ENCODE data around the gene LETM1.

The LETM1 gene

DNA sequence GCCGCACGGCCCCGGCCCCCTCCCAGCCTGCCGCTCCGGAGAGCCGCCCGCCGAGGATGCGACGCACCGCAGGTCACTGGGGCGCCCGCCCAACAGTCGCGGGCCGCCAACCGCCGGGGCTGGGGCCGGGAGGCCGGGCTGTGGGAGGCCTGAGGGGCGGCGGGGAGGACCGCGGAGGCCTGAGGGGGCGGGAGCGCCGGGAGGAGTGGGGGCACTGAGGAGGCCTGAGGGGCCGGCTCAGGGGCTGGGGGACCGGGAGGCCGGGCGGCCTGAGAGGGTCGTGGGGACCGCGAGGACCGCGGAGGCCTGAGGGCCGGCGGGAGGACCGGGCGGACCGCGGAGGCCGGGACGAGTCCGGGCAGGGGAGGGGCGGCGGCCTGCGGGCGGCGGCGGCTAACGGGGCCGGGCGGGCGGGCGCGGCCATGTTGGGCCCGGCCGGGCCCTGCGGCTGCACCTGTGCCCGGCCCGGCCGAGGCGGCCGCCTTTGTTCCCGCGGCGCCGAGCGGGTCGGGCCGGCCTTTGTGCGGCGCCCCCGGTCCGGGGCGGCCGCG lies 15.6 kb upstream of the LETM1 start:
- no peak for DNase-seq

DNA sequence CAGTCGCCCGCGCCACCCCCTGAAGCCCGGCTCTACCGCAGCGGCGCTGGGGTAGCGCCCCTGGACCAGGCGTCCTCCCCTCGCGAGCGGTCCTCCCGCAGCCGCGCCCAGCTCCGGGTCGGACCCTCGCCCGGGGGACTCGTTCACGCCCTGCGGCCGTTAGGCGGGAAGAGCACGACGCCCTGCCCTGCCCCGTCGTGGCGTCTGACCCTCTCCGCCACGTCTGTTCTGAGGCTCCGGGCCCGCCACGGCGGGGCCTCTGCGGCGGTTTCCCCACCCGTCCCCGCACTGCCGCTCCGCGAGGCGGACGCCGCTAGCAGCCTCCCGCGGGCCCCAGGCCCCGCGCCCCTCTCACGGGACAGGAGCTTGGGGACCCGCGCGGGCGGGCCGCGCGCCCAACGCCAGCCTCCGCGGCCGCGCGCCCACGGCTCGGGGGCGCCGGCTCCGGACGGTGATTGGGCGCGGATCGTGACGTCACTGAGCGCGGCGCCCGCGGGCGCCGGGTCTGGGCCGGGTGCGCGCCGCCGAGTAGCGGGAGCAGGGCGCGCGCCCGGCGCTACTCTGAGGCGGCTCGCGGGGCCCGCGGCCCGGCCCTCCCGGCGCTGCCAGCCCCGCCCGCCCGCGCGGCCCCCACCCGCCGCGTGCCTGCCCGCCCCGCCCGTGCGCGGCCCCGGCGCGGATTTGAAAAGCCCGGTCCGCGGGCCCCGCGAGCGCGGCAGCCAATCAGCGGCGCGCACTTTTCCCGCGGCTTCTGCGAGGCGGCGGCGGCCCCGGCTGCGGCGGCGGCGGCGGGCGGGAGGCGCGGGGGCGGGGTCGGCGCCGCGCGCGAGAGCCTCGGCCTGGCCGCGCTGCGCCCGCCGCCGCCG lies 14.9 kb upstream of the LETM1 start, which contains the start of gene NSD2:
TSS of gene NSD2 (plus strand) at position 816 of the 866 bp plus-strand sequence. CDS start 29,262 bp downstream, outside the sequence.
- DNase-seq, result peak; percentile 91

GRCh38 chr4:1870328-1870577 lies 14.3 kb upstream of the LETM1 start:
- DNase-seq, result peak; percentile 80

- DNase-seq, result peak; percentile 26
These were observed 13.8 kb upstream of the LETM1 start for GRCh38 chr4:1869530-1870327.

- DNase-seq, result no peak
These were observed 13.0 kb upstream of the LETM1 start for GRCh38 chr4:1868912-1869311.

GRCh38 chr4:1868293-1868692 lies 12.3 kb upstream of the LETM1 start:
- DNase-seq, result no peak

DNA sequence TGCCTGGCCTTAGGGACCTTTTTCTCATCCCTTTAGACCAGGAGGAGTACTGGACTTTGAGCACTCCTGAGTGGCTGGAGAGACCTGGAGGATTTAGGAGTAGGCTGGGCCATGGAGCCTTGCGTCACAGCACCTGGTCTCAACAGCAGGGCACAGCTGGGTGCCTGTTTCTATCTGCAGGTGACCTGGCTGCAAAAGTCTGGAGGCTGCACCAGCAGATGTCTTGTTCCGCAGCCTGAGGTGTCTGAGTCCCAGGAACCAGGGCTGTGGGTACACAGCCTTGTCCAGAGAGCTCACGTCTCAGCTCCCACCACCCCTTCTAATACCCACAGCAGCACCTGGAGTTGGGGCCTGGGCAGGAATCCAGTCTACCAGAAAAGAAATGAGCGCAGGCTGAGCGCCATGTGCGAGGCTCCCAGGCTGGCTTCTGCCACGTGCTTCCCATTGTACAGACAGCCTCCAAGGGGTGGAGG lies 10.3 kb upstream of the LETM1 start:
- DNase-seq, result no peak

GRCh38 chr4:1864076-1865008 lies 8.4 kb upstream of the LETM1 start:
- DNase-seq, result no peak

DNA sequence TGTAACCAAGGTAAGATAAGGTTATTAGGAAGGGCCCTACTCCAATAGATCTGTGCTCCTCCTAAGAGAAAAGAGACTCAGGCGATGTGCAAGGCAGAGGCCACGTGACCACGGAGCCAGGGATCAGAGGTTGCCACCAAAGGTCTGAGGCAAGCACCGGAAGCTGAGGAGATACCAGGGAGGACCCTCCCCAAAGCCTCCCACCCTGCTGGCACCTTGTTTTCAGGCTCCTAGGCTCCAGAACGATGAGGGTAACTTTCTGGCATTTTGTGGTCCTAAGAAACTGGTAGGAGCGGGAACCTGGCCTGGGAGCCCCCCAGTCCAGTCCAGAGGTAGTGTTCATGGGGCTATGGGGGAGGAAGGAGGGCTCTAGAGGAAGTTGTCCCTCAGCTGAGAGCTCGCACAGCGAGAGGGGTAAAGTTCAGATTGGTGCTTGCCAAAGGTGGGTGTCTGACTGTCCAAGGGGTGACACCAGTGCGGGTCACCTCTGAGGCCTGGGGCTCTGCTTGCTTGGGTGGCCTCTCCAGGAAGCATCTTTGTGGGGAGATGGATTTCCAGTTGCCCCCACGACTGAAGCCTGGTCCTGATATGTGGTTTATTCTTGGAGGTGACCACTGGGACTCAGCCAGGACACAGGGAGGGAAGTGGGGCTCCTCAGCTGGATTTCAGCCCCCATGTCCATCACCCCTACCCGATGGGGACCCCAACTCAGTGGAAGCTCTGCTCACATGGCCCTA lies 7.5 kb upstream of the LETM1 start:
- no peak for DNase-seq

DNA sequence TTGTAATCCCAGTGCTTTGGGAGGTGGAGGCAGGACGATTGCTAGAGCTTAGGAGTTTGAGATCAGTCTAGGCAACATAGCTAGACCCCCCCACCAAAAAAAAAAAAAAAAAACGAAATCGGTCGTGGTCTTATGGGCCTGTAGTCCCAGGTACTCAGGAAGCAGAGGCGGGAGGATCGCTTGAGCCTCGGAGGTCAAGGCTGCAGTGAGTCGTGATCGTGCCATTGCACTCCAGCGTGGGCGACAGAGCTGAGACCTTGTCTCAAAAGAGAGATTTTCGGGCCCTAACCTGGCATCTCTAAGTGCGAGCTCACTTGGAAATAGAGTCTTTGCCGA lies 7.0 kb upstream of the LETM1 start:
- no peak for DNase-seq

DNA sequence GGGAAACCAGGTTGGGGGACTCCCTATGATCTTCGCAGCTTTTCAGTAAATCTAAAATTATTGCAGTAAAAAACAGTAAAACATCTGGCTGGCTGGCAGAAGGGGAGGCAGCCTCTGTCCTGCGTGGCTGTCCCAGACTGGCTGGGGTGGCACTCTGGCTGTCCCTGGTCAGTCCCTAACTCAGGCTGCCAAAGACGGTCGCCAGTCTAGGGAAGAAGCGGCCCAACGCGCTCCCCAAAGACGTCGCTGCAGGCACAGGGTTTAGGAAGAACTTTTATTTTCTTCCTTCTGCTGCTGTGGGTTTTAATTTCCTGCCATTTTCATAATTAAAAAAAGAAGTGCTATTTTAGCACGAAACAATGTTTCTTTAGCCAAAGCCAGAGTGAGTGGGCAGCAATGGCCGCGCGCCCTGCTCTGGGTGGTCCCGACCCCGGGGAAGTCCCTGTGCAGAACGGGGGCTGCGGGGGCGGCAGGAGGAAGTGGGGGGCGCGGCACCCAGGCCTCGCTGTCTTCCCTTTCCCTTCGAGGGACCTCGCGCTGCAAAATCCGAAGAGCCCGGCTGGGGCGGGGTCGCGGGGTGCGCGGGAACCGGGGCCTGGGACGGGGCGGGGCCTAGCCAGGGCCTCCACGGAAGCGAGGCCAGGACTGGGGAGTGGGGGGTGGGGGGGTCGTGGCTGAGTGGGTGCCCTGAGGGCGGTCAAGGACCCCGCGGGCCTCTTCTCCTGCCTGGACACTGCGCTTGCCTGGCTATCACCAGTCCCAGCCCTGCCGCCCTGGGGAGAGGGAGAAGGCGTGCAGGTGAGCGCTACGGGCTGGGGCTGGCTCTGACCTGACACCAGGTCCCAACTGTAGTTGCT lies 6.3 kb upstream of the LETM1 start:
- peak; percentile 16 for DNase-seq

DNA sequence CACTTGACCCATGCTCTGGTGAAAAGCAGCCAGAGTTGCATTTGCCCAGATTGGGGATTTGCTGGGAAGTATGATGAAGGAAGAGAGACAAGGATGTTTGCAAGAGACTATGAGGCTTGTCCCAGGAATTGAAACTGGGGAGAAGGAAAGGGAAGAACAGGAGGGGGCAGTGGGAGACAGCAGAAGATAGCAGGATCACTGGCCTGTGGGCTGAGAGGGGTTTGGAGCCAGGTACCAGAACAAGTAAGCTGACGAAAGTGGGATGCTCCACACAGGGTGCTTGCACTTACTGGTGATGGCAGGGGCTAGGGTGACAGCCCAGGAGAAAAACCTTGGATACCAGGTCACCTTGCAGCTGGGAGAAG lies 3.4 kb upstream of the LETM1 start:
- no peak for DNase-seq

- no peak for DNase-seq
These were observed 2.0 kb upstream of the LETM1 start for GRCh38 chr4:1857931-1858330.

- DNase-seq, result no peak
These were observed 1.2 kb upstream of the LETM1 start for GRCh38 chr4:1856943-1857699.

DNA sequence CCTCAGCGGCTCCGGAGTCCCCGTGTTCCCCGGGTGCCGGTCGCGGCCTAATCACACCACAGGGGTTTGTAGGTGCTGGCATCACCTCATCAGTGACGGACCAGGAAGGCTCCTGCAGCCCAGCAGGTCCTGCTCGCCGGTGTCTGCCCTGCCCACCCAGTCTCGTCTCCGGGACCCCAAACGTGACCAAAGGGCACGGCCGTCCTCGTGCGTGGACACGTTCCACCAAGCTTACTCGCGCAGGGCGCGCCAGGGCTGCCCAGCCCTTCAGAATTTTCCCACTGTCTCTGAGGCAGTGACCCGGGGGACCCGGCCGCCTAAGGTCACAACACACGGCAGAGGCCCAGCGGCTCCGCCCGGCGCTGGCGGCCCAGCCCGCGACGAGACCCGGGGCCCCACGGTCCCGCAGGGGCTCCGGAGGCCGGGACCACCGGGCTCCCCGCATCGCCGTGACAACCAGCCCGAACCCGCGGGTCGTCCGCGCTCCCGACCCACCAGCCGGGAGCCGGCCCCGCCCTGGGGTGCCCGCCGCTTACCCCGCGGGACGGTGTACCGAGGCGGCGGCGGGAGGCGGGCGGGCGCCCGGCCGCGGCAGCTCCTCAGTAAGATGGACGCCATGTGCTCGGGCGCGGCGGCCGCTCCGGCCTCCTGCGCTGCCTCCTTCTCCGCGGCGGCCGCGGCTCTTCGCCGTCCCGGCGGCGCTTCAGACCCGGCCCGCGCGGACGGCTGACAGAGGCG lies 454 bp downstream of the LETM1 start:
- DNase-seq, result peak; percentile 30

DNA sequence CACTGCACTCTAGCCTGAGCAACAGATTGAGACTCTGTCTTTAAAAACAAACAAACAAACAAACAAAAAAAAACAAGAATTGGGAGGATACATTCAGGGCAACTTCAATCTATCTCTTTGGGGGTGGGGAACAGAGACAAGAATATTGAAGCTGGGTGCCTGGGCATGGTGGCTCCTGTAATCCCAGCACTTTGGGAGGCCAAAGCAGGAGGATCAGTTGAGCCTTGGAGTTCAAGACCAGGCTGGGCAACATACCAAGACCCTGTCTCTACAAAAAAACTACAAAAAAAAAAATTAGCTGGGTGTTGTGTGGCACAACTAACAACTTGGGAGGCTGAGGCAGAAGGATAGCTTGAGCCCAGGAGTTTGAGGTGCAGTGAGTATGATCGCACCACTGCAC lies 1.2 kb downstream of the LETM1 start:
- no peak for DNase-seq

DNA sequence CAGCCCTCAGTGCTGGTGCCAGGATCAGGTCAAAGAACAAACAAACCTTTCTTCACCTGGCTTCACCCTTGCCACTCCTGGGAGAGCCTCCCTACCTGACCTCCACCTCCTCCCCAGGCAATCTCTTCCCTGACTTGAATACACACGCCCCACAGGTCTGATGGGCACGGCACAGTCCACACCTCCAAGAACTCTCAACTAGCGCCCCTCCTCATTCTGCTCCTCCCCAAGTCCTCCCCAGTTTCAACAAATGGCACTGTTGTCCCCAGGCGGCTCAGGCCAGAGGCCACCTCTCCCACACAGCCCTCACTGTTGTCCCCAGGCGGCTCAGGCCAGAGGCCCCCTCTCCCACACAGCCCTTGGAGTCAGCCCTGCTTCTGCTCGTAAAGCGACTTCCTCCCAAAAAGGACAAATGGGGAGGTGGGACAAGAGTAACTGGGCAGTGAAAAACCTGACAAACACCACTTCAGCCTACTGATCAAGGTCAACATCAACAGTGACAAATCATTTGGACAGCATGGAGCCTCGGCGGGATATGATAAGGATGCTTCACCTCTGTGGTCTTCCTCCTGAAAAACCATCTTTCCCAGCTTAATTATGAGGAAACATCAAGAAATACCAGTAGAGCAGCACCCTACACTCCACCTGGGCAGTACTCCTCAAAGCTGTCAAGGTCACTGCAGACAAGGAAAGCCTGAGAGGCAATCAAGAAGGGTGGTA lies 2.9 kb downstream of the LETM1 start:
- DNase-seq, result no peak

GRCh38 chr4:1851575-1852410 lies 4.2 kb downstream of the LETM1 start:
- no peak for DNase-seq

Measured in activated gamma-delta T cell (primary cell).